A549 (cell line): ENCODE results near the gene IRF8. TPM values are rescaled to one million over a fixed set of nuclear protein-coding genes. Genes with fewer than 3 reads are reported as not detected.

ENCODE experiments used
- ATAC-seq, 2 experiments: fragments of 200-7000 bp in 1 of 2; fragments of >200 bp in 1 of 2; cut with Nextera tagmentation in 1 of 2; cut with Tn5 transposase in 1 of 2; 3 replicates each; pipeline versions ENCODE4 v1.8.0 to v1.9.1; 2018 to 2020; ENCODE audit warnings: mild to moderate bottlenecking in 1 of 2, moderate library complexity in 1 of 2
- CTCF ChIA-PET: fragments of 300-600 bp; sonication (Branson Sonifier 250); formaldehyde crosslinking; extraction: SDS; loops from one replicate; lab custom pipeline; 2021; ENCODE audit warnings: antibody characterized with exemption, inconsistent platforms; lab: Yijun Ruan, JAX
- POLR2A ChIA-PET: fragments of 350-600 bp; formaldehyde crosslinking; extraction: SDS; loops from one replicate; lab custom pipeline; 2021; ENCODE audit warnings: antibody characterized with exemption, inconsistent platforms; lab: Yijun Ruan, JAX
- DNase-seq, 2 experiments: peaks; one replicate each; pipeline versions ENCODE4 v3.0.0 to v3.0.0-alpha.2; 2011 to 2016; ENCODE audit warnings: low read depth in 1 of 2, low spot score in 1 of 2
- FAIRE-seq: peaks from 2 replicates; lab custom pipeline; 2011; peaks lifted over from hg19 to GRCh38; lab: Jason Lieb, UNC
- H3K27ac ChIP-seq, 2 experiments: fragments of >200 bp; sonication (Bioruptor Twin); formaldehyde crosslinking; 3 replicates each; pipeline ENCODE4 v1.5.1; 2016 to 2017
- H3K4me1 ChIP-seq: fragments of >200 bp; sonication (Bioruptor Twin); formaldehyde crosslinking; 3 replicates; pipeline ENCODE4 v1.6.1; 2016
- H3K4me2 ChIP-seq: fragments of >200 bp; sonication (Bioruptor Twin); formaldehyde crosslinking; 3 replicates; pipeline ENCODE4 v1.6.1; 2016
- H3K4me3 ChIP-seq: fragments of >200 bp; sonication (Bioruptor Twin); formaldehyde crosslinking; 3 replicates; pipeline ENCODE4 v1.5.1; 2016
- H3K9me3 ChIP-seq: fragments of >200 bp; sonication (Bioruptor Twin); formaldehyde crosslinking; 3 replicates; pipeline ENCODE4 v1.6.1; 2016
- BHLHE40 ChIP-seq: IDR thresholded peaks from 2 replicates; pipeline ENCODE4 v1.6.1; 2012; ENCODE audit warnings: low read depth, low read length, inconsistent platforms
- CHD2 ChIP-seq: fragments of 150-350 bp; IDR thresholded peaks from 2 replicates; pipeline ENCODE4 v1.6.1; 2014; ENCODE audit warnings: low read length; ENCODE audit not compliant: partially characterized antibody
- CHD4 ChIP-seq: fragments of 200-600 bp; sonication (generic); IDR thresholded peaks from 2 replicates; pipeline ENCODE4 v1.6.1; 2016; ENCODE audit warnings: antibody characterized with exemption, mild to moderate bottlenecking, borderline replicate concordance
- EP300 ChIP-seq, 2 experiments: fragments of >200 bp; sonication (Bioruptor Twin); formaldehyde crosslinking; IDR thresholded peaks; 2 replicates in 1 of 2; 3 replicates in 1 of 2; pipeline ENCODE4 v1.6.1; 2016 to 2017
- ESRRA ChIP-seq: fragments of 150-350 bp; IDR thresholded peaks from 2 replicates; pipeline ENCODE4 v1.6.1; 2014; ENCODE audit warnings: mild to moderate bottlenecking, low read length, borderline replicate concordance
- FOSL2 ChIP-seq, 2 experiments: fragments of 450-650 bp in 1 of 2; fragments of >200 bp in 1 of 2; sonication (Bioruptor Twin) in 1 of 2; formaldehyde crosslinking; IDR thresholded peaks; 2 replicates each; pipeline versions ENCODE4 v1.5.0 to v1.6.1; 2016 to 2020; ENCODE audit warnings: mild to moderate bottlenecking in 1 of 2, moderate library complexity in 1 of 2
- GATA3 ChIP-seq: IDR thresholded peaks from 2 replicates; pipeline ENCODE4 v1.6.1; 2012; ENCODE audit warnings: borderline replicate concordance
- HDAC2 ChIP-seq: fragments of 200-600 bp; sonication (generic); IDR thresholded peaks from 2 replicates; pipeline ENCODE4 v1.6.1; 2016
- HEYL ChIP-seq: fragments of 250-450 bp; sonication (Bioruptor Pico); IDR thresholded peaks from 2 replicates; pipeline ENCODE4 v1.8.0; 2021; ENCODE audit warnings: mild to moderate bottlenecking, moderate library complexity
- HOXA7 ChIP-seq: fragments of 250-450 bp; sonication (Bioruptor Pico); IDR thresholded peaks from 2 replicates; pipeline ENCODE4 v1.5.0; 2020; ENCODE audit warnings: mild to moderate bottlenecking, moderate library complexity
- HOXB5 ChIP-seq: fragments of 250-450 bp; sonication (Bioruptor Pico); IDR thresholded peaks from 2 replicates; pipeline ENCODE4 v1.5.0; 2020; ENCODE audit warnings: mild to moderate bottlenecking, moderate library complexity
- NR3C1 ChIP-seq: fragments of >200 bp; sonication (Bioruptor Twin); formaldehyde crosslinking; IDR thresholded peaks from 3 replicates; pipeline ENCODE4 v1.6.1; 2017
- PHF8 ChIP-seq: fragments of 200-600 bp; sonication (generic); IDR thresholded peaks from 2 replicates; pipeline ENCODE4 v1.6.1; 2016; ENCODE audit warnings: low read depth, mild to moderate bottlenecking, antibody characterized with exemption, moderate library complexity, borderline replicate concordance
- POLR2AphosphoS2 ChIP-seq: conservative IDR thresholded peaks from 2 replicates; pipeline ENCODE4 v1.6.1; 2012; ENCODE audit warnings: low read length, improper control_type of control experiment, inconsistent platforms
- RAD21 ChIP-seq, 2 experiments: fragments of >200 bp in 1 of 2; sonication (Bioruptor Twin) in 1 of 2; formaldehyde crosslinking in 1 of 2; IDR thresholded peaks in 1 of 2; conservative IDR thresholded peaks in 1 of 2; 2 replicates in 1 of 2; 3 replicates in 1 of 2; pipeline ENCODE4 v1.6.1; 2012 to 2018; ENCODE audit warnings: inconsistent platforms in 1 of 2
- SMC3 ChIP-seq: fragments of >200 bp; sonication (Bioruptor Twin); formaldehyde crosslinking; IDR thresholded peaks from 3 replicates; pipeline ENCODE4 v1.6.1; 2018; ENCODE audit warnings: inconsistent platforms
- TP53 ChIP-seq: fragments of 250-450 bp; sonication (Bioruptor Pico); IDR thresholded peaks from 2 replicates; pipeline ENCODE4 v1.5.0; 2021; ENCODE audit warnings: mild to moderate bottlenecking, moderate library complexity
- ZC3H11A ChIP-seq: fragments of 450-650 bp; IDR thresholded peaks from 2 replicates; pipeline ENCODE4 v1.6.1; 2014; ENCODE audit warnings: antibody characterized with exemption, mild to moderate bottlenecking
- ZFP36 ChIP-seq: fragments of 450-650 bp; IDR thresholded peaks from 2 replicates; pipeline ENCODE4 v1.6.1; 2014; ENCODE audit warnings: borderline replicate concordance; ENCODE audit not compliant: partially characterized antibody
- WGBS: methylation state at CpG from one replicate; pipeline ENCODE4 v1.1.6; 2017; ENCODE audit errors: missing lambda C conversion rate; 5-methylcytosine and 5-hydroxymethylcytosine counted together
- polyA plus RNA-seq, 4 experiments: library from polyadenylated mRNA; depleted of rRNA in 3 of 4; stranded (reverse); fragments of >200 nt; fragmentation: RNase III in 1 of 4; extraction: RNeasy Plus Mini Kit Qiagen cat#74134 plus additional on column Dnase treatment in 1 of 4; gene quantifications; 2 replicates in 3 of 4; 3 replicates in 1 of 4; pipeline ENCODE4 v1.2.3, GENCODE V29; 2011 to 2017
- TF ChIP-seq, protein P1 (sequence below): IDR thresholded peaks from 2 replicates; pipeline ENCODE4 v1.6.1; 2012; ENCODE audit warnings: low read depth, borderline replicate concordance
- TF ChIP-seq, protein P2 (sequence below): IDR thresholded peaks from 2 replicates; pipeline ENCODE4 v1.6.1; 2012
- TF ChIP-seq, protein P3 (sequence below): fragments of 250-450 bp; sonication (Bioruptor Pico); IDR thresholded peaks from 2 replicates; pipeline ENCODE4 v1.5.0; 2020; ENCODE audit warnings: low read depth, mild to moderate bottlenecking, moderate library complexity
- TF ChIP-seq, protein P4 (sequence below): fragments of 250-450 bp; sonication (Bioruptor Pico); IDR thresholded peaks from 2 replicates; pipeline ENCODE4 v1.5.0; 2021; ENCODE audit warnings: mild to moderate bottlenecking, moderate library complexity, borderline replicate concordance
- TF ChIP-seq, protein P5 (sequence below): fragments of >200 bp; sonication (Bioruptor Twin); formaldehyde crosslinking; IDR thresholded peaks from 2 replicates; pipeline ENCODE4 v1.6.1; 2016

The IRF8 gene
- polyA plus RNA-seq, 2 of the 4 experiments (the other 2 are of a cell fraction) = 0.16 to 0.18 TPM

DNA sequence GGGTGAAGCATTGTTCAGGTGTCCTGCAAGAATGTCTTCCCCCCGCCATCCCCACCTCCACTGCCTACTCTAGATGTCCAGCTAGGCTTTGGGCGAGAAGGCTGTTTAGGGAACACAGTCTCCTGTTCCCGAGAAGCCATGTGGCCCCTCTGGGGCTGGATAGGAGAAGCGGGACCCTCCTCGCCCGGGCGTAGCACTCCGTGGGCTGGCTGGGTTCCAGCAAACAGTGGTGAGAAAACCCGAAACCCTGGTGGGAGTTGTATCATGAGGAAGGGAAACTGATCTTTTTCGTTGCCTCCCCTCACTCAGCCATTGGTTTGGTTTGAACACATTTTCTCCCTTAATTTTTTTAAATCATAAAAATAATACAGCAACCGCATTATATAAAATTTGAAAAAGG lies 56.6 kb downstream of the IRF8 start:
- ChIA-PET POLR2A (no interaction called here), CTCF (interaction anchor here (0.9 to 1.6 kb wide), 2 partner anchors 14 to 60 kb away, joined by 3 to 4 read pairs; no protein-coding TSS in a partner anchor)
- no peaks in the 10 kb centered on the region for H3K4me1 ChIP-seq
- FAIRE-seq = no peak
- no peak for ATAC-seq
- no peak overlapping the region for H3K27ac ChIP-seq
- no peak overlapping the region for H3K4me2 ChIP-seq
- no peaks in the 10 kb centered on the region for H3K9me3 ChIP-seq
- TF ChIP-seq, protein P1, sequence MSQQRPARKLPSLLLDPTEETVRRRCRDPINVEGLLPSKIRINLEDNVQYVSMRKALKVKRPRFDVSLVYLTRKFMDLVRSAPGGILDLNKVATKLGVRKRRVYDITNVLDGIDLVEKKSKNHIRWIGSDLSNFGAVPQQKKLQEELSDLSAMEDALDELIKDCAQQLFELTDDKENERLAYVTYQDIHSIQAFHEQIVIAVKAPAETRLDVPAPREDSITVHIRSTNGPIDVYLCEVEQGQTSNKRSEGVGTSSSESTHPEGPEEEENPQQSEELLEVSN = no peak
- TF ChIP-seq, protein P2, sequence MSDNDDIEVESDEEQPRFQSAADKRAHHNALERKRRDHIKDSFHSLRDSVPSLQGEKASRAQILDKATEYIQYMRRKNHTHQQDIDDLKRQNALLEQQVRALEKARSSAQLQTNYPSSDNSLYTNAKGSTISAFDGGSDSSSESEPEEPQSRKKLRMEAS = no peak
- TF ChIP-seq ZC3H11A (no peak), PHF8 (no peak)
- no peak for DNase-seq
- WGBS = 52% methylated on average over 11 of the region's 11 CpGs
- H3K4me3 ChIP-seq = no peak overlapping the region

DNA sequence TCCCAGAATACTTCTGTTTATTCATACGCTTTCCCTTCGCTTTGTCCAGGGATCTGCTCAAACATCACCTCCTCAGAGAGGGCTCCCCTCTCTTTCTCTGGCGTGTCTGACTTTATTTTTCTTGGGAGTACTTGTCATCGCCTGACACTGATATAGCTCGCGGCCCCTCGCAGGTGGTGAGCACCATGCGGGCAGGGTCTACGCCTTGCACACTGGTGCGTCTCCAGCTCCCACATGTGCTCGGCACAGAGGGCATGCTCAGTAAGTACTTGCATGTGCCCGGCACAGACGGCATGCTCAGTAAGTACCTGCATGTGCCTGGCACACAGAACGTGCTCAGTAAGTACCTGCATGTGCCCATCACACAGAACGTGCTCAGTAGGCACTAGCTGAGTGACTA lies 57.5 kb downstream of the IRF8 start:
- TF ChIP-seq HOXB5 (CRISPR knock-in tag) = no peak
- no peak for TF ChIP-seq SMC3
- TF ChIP-seq, protein P3, sequence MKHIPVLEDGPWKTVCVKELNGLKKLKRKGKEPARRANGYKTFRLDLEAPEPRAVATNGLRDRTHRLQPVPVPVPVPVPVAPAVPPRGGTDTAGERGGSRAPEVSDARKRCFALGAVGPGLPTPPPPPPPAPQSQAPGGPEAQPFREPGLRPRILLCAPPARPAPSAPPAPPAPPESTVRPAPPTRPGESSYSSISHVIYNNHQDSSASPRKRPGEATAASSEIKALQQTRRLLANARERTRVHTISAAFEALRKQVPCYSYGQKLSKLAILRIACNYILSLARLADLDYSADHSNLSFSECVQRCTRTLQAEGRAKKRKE (CRISPR knock-in tag) = no peak
- no peak for TF ChIP-seq FOSL2 (IDR thresholded peaks at IDR 0.05)
- no peak for TF ChIP-seq FOSL2 (CRISPR knock-in tag; IDR thresholded peaks at IDR 0.05)
- TF ChIP-seq GATA3 = no peak
- no peak for TF ChIP-seq TP53 (CRISPR knock-in tag)
- no peak for TF ChIP-seq CHD2
- no peak for TF ChIP-seq ZFP36
- TF ChIP-seq HEYL (CRISPR knock-in tag) = no peak
- TF ChIP-seq ESRRA = no peak
- TF ChIP-seq PHF8 = no peak
- no peak for TF ChIP-seq BHLHE40
- no peak for TF ChIP-seq HOXA7 (CRISPR knock-in tag)
- TF ChIP-seq POLR2AphosphoS2 = no peak
- TF ChIP-seq EP300 (IDR thresholded peaks at IDR 0.05) = no peak
- TF ChIP-seq HDAC2 = no peak
- ChIA-PET POLR2A (no interaction called here), CTCF (interaction anchor here (1.0 to 1.6 kb wide), 4 partner anchors 31 to 137 kb away, joined by 3 to 4 read pairs (median 3); no protein-coding TSS in a partner anchor)
- Histone ChIP-seq H3K4me3 (no peak overlapping the region), H3K4me1 (no peaks in the 10 kb centered on the region), H3K4me2 (no peak overlapping the region), H3K9me3 (no peaks in the 10 kb centered on the region), H3K27ac (no peak overlapping the region)
- ATAC-seq (no peak), DNase-seq (no peak), FAIRE-seq (no peak)
- WGBS = 64% methylated on average over 12 of the region's 15 CpGs

DNA sequence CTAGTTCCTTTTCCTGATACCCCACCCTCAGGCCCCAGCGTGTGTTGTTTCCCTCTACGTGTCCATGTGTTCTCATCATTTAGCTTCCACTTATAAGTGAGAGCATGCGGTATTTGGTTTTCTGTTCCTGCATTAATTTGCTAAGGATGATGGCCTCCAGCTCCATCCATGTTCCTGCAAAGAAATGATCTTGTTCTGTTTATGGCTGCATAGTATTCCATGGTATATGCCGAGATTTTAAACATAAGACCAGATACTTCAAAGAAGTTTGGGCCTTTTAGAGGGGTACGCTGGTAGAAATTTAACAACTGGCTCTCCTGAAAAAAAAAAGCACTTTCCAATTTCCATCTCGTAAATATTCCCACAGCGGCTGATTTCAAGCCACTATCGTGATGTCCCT lies 59.8 kb downstream of the IRF8 start:
- TF ChIP-seq EP300 (IDR thresholded peaks at IDR 0.05) (no peak), GATA3 (no peak), BHLHE40 (no peak), HOXB5 (CRISPR knock-in tag) (no peak), CHD4 (no peak), NR3C1 (no peak), CHD2 (no peak), RAD21 (conservative IDR thresholded peaks at IDR 0.05 in 1 of 2, IDR thresholded peaks at IDR 0.05 in 1 of 2) (no peak)
- TF ChIP-seq, protein P4, sequence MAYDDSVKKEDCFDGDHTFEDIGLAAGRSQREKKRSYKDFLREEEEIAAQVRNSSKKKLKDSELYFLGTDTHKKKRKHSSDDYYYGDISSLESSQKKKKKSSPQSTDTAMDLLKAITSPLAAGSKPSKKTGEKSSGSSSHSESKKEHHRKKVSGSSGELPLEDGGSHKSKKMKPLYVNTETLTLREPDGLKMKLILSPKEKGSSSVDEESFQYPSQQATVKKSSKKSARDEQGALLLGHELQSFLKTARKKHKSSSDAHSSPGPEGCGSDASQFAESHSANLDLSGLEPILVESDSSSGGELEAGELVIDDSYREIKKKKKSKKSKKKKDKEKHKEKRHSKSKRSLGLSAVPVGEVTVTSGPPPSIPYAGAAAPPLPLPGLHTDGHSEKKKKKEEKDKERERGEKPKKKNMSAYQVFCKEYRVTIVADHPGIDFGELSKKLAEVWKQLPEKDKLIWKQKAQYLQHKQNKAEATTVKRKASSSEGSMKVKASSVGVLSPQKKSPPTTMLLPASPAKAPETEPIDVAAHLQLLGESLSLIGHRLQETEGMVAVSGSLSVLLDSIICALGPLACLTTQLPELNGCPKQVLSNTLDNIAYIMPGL (CRISPR knock-in tag) = no peak
- TF ChIP-seq, protein P5, sequence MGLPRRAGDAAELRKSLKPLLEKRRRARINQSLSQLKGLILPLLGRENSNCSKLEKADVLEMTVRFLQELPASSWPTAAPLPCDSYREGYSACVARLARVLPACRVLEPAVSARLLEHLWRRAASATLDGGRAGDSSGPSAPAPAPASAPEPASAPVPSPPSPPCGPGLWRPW = no peak
- TF ChIP-seq, all 56 proteins: peak for 0
- DNase-seq = no peak
- H3K4me2 ChIP-seq = no peak overlapping the region
- ATAC-seq = no peak
- 0 out of 3 replicates have a peak, but pooled peaks cover 5% of the 10 kb centered on the region for H3K9me3 ChIP-seq
- no peak overlapping the region for H3K4me3 ChIP-seq
- ChIA-PET POLR2A (no interaction called here), CTCF (no interaction called here)
- H3K4me1 ChIP-seq = no peaks in the 10 kb centered on the region
- WGBS = 70% methylated on average over 8 of the region's 8 CpGs
- FAIRE-seq = no peak
- H3K27ac ChIP-seq = no peak overlapping the region
